ENCODE measurements around the gene HIRIP3. TPM values are rescaled to one million over a fixed set of nuclear protein-coding genes. Genes with fewer than 3 reads are reported as not detected.

HIRIP3 gene
- total RNA-seq, 1 donor from 2014 or later: 31.8 TPM

DNA sequence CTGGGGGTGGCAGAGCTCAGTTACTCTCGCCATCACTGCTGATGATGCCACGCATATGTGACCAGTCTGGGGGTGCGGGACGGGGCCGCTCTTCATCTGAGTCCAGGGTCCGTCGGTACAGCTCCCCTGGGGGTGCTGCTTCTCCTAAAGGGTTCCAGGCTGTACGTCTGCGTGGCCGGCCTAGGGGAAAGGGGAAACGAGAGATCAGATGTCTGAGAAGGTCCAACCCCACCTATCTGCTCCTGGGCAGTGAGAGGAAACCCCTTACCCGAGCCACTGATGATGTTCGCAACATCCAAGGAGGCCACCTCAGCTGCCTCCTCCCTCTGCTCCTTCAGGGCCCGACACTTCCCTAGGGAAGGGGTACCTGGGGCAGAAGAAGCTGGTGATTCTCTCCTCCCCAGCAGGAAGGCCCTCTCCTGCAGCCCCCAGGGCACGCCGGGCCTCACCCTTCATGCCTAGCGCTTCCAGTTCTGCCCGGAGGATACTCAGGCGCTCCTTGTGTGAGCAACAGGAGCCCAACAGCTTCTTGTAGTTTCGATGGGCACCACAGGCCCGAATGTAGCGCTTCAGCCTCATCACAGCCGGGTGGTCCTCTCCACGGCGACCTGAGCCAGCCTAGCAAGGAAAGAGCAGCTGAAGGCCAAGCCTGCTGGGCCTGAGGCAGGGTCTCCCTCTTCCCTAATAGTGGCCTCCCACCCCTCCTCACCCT is 2.1 kb downstream of the HIRIP3 start:
- Mint-ChIP-seq H3K4me1 (peaks cover 40% of the 10 kb centered on the region), H3K4me3 (peak overlapping the region; percentile 97), H3K27me3 (ENCODE audit: low read depth) (peaks cover 3% of the 10 kb centered on the region), H3K36me3 (ENCODE audit: low read depth) (peaks cover 8% of the 10 kb centered on the region), H3K9me3 (no peaks in the 10 kb centered on the region), H3K27ac (ENCODE audit: unreplicated experiment) (peak overlapping the region; percentile 27)
- no peak for DNase-seq (ENCODE audit: low read depth, low spot score)
- TF ChIP-seq, protein P1, sequence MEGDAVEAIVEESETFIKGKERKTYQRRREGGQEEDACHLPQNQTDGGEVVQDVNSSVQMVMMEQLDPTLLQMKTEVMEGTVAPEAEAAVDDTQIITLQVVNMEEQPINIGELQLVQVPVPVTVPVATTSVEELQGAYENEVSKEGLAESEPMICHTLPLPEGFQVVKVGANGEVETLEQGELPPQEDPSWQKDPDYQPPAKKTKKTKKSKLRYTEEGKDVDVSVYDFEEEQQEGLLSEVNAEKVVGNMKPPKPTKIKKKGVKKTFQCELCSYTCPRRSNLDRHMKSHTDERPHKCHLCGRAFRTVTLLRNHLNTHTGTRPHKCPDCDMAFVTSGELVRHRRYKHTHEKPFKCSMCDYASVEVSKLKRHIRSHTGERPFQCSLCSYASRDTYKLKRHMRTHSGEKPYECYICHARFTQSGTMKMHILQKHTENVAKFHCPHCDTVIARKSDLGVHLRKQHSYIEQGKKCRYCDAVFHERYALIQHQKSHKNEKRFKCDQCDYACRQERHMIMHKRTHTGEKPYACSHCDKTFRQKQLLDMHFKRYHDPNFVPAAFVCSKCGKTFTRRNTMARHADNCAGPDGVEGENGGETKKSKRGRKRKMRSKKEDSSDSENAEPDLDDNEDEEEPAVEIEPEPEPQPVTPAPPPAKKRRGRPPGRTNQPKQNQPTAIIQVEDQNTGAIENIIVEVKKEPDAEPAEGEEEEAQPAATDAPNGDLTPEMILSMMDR (conservative IDR thresholded peaks at IDR 0.05): no peak

DNA sequence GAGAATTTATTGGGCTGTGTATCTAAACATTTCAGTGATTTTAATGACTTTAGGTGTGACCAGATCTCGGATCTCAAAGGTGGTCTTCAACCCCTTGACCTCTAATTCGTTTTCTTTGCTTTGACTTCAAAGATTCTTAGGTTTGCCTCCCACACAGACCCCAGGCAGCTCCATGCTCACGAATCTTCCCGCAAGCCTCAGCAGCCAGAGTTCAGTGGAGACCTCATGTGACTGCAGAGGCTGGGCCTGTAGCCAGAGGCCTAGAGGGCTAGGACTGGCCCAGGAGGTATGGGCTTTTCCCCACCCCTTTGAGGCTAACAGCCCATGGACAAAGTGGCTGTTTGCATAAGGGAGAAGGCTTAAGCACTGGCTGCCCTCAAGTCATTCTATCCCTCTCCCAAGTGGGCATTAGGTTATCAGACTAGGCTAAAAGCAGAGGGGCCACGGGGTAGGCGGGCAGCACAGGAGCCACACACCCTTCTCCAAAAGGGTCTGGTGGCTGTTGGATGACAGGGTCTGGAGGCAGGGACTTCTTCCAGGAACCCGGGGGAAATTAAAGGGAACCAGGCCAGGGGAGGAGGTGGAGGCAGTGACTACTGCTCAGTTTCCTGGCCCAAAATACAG is 3.0 kb downstream of the HIRIP3 start:
- H3K4me3 Mint-ChIP-seq: peak overlapping the region; percentile 75
- TF ChIP-seq, protein P1 (conservative IDR thresholded peaks at IDR 0.05): no peak
- peaks cover 47% of the 10 kb centered on the region for H3K4me1 Mint-ChIP-seq
- DNase-seq (ENCODE audit: low read depth, low spot score): no peak
- H3K9me3 Mint-ChIP-seq: no peaks in the 10 kb centered on the region
- peaks cover 3% of the 10 kb centered on the region for H3K27me3 Mint-ChIP-seq (ENCODE audit: low read depth)
- H3K36me3 Mint-ChIP-seq (ENCODE audit: low read depth): peaks cover 8% of the 10 kb centered on the region
- H3K27ac Mint-ChIP-seq (ENCODE audit: unreplicated experiment): peak overlapping the region; percentile 43

DNA sequence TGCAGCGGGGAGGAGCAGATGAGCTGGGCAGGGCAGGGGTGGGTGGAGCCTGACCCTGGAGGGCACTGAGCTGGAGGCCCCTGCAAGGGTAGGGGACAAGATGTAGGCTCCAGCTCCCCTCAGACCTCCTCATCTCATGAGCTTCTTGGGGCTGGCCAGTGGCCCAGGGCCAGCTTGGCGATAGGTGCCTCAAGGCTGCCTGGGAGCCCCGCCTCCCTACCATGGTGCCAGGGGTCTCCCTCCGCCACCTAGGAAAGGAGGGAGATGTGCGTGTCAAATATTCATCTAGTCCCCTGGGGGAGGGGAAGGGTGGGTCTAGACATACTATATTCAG is 3.9 kb downstream of the HIRIP3 start:
- no peaks in the 10 kb centered on the region for H3K9me3 Mint-ChIP-seq
- H3K36me3 Mint-ChIP-seq (ENCODE audit: low read depth): peaks cover 6% of the 10 kb centered on the region

DNA sequence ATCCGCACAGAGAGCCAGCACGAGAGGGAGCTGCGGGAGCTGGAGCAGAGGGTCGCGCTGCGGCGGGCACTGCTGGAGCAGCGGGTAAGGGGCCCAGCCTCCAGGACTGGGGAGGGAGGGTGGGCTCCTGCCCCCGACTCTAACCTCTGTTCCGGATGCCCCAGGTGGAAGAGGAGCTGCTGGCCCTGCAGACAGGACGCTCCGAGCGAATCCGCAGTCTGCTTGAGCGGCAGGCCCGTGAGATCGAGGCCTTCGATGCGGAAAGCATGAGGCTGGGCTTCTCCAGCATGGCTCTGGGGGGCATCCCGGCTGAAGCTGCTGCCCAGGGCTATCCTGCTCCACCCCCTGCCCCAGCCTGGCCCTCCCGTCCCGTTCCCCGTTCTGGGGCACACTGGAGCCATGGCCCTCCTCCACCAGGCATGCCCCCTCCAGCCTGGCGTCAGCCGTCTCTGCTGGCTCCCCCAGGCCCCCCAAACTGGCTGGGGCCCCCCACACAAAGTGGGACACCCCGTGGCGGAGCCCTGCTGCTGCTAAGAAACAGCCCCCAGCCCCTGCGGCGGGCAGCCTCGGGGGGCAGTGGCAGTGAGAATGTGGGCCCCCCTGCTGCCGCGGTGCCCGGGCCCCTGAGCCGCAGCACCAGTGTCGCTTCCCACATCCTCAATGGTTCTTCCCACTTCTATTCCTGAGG is 4.4 kb downstream of the HIRIP3 start:
- H3K4me1 Mint-ChIP-seq: peaks cover 36% of the 10 kb centered on the region
- H3K4me3 Mint-ChIP-seq: no peak overlapping the region
- peaks cover 3% of the 10 kb centered on the region for H3K27me3 Mint-ChIP-seq (ENCODE audit: low read depth)
- no peak for DNase-seq (ENCODE audit: low read depth, low spot score)
- H3K27ac Mint-ChIP-seq (ENCODE audit: unreplicated experiment): no peak overlapping the region
- H3K9me3 Mint-ChIP-seq: no peaks in the 10 kb centered on the region
- peaks cover 6% of the 10 kb centered on the region for H3K36me3 Mint-ChIP-seq (ENCODE audit: low read depth)
- TF ChIP-seq, protein P1 (conservative IDR thresholded peaks at IDR 0.05): no peak

More for the DNA sequence above, 3.9 kb downstream of the HIRIP3 start:
- Mint-ChIP-seq H3K4me1 (peaks cover 41% of the 10 kb centered on the region), H3K4me3 (peak overlapping the region; percentile 75), H3K27ac (ENCODE audit: unreplicated experiment) (no peak overlapping the region), H3K27me3 (ENCODE audit: low read depth) (peaks cover 3% of the 10 kb centered on the region)
- no peak for DNase-seq (ENCODE audit: low read depth, low spot score)
- TF ChIP-seq, protein P1 (conservative IDR thresholded peaks at IDR 0.05): no peak

DNA sequence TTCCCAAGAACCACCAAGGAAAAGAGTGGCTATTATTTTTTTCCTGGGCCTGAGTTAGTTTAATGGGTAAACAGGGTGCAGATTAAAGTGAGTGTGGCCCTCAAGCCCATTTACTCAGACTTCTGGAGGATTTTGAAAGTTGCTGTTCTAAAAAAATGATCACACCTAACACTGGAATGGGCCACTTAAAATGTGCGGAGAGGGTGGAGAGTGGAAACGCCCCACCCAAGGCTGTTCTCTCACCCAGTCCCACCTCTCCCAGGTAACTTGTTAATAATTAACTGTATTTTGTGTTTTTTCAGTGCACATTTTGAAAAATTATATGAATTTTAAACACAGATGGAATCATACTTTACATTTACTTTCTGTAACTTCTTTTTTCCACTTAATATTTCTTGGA is 5.4 kb downstream of the HIRIP3 start:
- DNase-seq (ENCODE audit: low read depth, low spot score): no peak
- TF ChIP-seq, protein P1 (conservative IDR thresholded peaks at IDR 0.05): no peak
- H3K27me3 Mint-ChIP-seq (ENCODE audit: low read depth): no peaks in the 10 kb centered on the region
- H3K4me1 Mint-ChIP-seq: peaks cover 28% of the 10 kb centered on the region
- H3K4me3 Mint-ChIP-seq: no peak overlapping the region
- H3K27ac Mint-ChIP-seq (ENCODE audit: unreplicated experiment): no peak overlapping the region
- H3K36me3 Mint-ChIP-seq (ENCODE audit: low read depth): peaks cover 10% of the 10 kb centered on the region
- no peaks in the 10 kb centered on the region for H3K9me3 Mint-ChIP-seq

All from neural crest cell (in vitro differentiated cells).